K562 (cell line): ENCODE results near the gene RRAD. TPM values are rescaled to one million over a fixed set of nuclear protein-coding genes. Genes with fewer than 3 reads are reported as not detected.
A peak's percentile ranks its signal among the peaks of the same experiment; 100 is the strongest.

Experiments used
- CBFA2T3 ChIP-seq: fragments of 450-650 bp; IDR thresholded peaks from 2 replicates; pipeline ENCODE4 v1.6.1; 2017
- CBX2 ChIP-seq: fragments of 200-600 bp; sonication (generic); IDR thresholded peaks from one replicate; pipeline ENCODE4 v1.6.1; 2012; ENCODE audit warnings: mild to moderate bottlenecking, low read length, inconsistent platforms; ENCODE audit not compliant: insufficient read depth, poor library complexity, severe bottlenecking
- CBX8 ChIP-seq: fragments of 200-600 bp; sonication (generic); IDR thresholded peaks from 2 replicates; pipeline ENCODE4 v1.6.1; 2012; ENCODE audit warnings: borderline replicate concordance, mixed run types, low read depth, mild to moderate bottlenecking, moderate library complexity, mixed read lengths, low read length, control low read depth, inconsistent platforms; ENCODE audit not compliant: poor library complexity, severe bottlenecking; ENCODE audit errors: extremely low read depth
- ELK1 ChIP-seq: sonication (generic); formaldehyde crosslinking; IDR thresholded peaks from 2 replicates; pipeline ENCODE4 v1.8.1; 2022; ENCODE audit warnings: missing genetic modification reagents
- GMEB1 ChIP-seq: fragments of 250-450 bp; sonication (Bioruptor Pico); IDR thresholded peaks from 2 replicates; pipeline ENCODE4 v1.4.0; 2020; ENCODE audit warnings: mild to moderate bottlenecking
- HDGF ChIP-seq: fragments of 450-650 bp; IDR thresholded peaks from 2 replicates; pipeline ENCODE4 v1.6.1; 2016
- ILF3 ChIP-seq: fragments of 450-650 bp; IDR thresholded peaks from 2 replicates; pipeline ENCODE4 v1.6.1; 2018; ENCODE audit warnings: antibody characterized with exemption, mild to moderate bottlenecking, moderate library complexity, borderline replicate concordance
- KHSRP ChIP-seq: fragments of 450-650 bp; IDR thresholded peaks from 2 replicates; pipeline ENCODE4 v1.6.1; 2017
- PCBP2 ChIP-seq: fragments of 200-400 bp; formaldehyde crosslinking; IDR thresholded peaks from 2 replicates; pipeline ENCODE4 v1.6.1; 2018; ENCODE audit warnings: low read length, low read depth, mild to moderate bottlenecking, moderate library complexity; ENCODE audit not compliant: poor library complexity, severe bottlenecking
- RBBP5 ChIP-seq: fragments of 200-600 bp; sonication (generic); IDR thresholded peaks from 2 replicates; pipeline ENCODE4 v1.6.1; 2012; ENCODE audit warnings: borderline replicate concordance, mild to moderate bottlenecking, low read length, control low read depth, inconsistent platforms; ENCODE audit not compliant: insufficient read depth, poor library complexity, severe bottlenecking
- RBM14 ChIP-seq: fragments of 200-400 bp; formaldehyde crosslinking; IDR thresholded peaks from 2 replicates; pipeline ENCODE4 v1.6.1; 2018; ENCODE audit warnings: low read depth, mild to moderate bottlenecking, low read length, moderate library complexity, borderline replicate concordance; ENCODE audit not compliant: insufficient read depth
- RHOXF2B ChIP-seq: fragments of 250-450 bp; sonication (Bioruptor Pico); conservative IDR thresholded peaks from 2 replicates; pipeline ENCODE4 v1.5.1; 2021
- SP2 ChIP-seq: IDR thresholded peaks from 2 replicates; pipeline ENCODE4 v1.6.1; 2011; ENCODE audit warnings: mild to moderate bottlenecking, low read depth, low read length, moderate library complexity; ENCODE audit not compliant: poor library complexity, severe bottlenecking; ENCODE audit errors: extremely low read depth
- TAF15 ChIP-seq: fragments of 200-400 bp; formaldehyde crosslinking; IDR thresholded peaks from 2 replicates; pipeline ENCODE4 v1.6.1; 2017; ENCODE audit warnings: mild to moderate bottlenecking, low read depth, low read length, moderate library complexity
- TEAD2 ChIP-seq: fragments of 450-650 bp; IDR thresholded peaks from 2 replicates; pipeline ENCODE4 v1.6.1; 2016; ENCODE audit warnings: missing genetic modification characterization, control low read depth, missing compliant biosample characterization
- YY1 ChIP-seq, 3 experiments: IDR thresholded peaks; 2 replicates each; pipeline ENCODE4 v1.6.1; 2011; ENCODE audit warnings: low read length in 2 of 3, mild to moderate bottlenecking in 2 of 3, moderate library complexity in 2 of 3, borderline replicate concordance in 1 of 3, control low read depth in 1 of 3, low read depth in 1 of 3; ENCODE audit not compliant: insufficient read depth in 3 of 3, insufficient replicate concordance in 2 of 3, control insufficient read depth in 1 of 3, insufficient read length in 1 of 3; ENCODE audit errors: extremely low read depth in 1 of 3
- ZBTB49 ChIP-seq: sonication (generic); formaldehyde crosslinking; IDR thresholded peaks from 2 replicates; pipeline ENCODE4 v1.8.0; 2022; ENCODE audit warnings: missing genetic modification reagents, mild to moderate bottlenecking, borderline replicate concordance
- ZBTB8A ChIP-seq: fragments of 450-650 bp; IDR thresholded peaks from 2 replicates; pipeline ENCODE4 v1.6.1; 2018; ENCODE audit warnings: mild to moderate bottlenecking, moderate library complexity; ENCODE audit not compliant: partially characterized antibody
- ZFP36 ChIP-seq: fragments of 150-350 bp; IDR thresholded peaks from 2 replicates; pipeline ENCODE4 v1.6.1; 2018; ENCODE audit warnings: low read length, low read depth; ENCODE audit not compliant: partially characterized antibody
- ZNF165 ChIP-seq: fragments of 250-450 bp; sonication (Bioruptor Pico); IDR thresholded peaks from 2 replicates; pipeline ENCODE4 v1.4.0; 2020; ENCODE audit warnings: borderline replicate concordance
- ZNF431 ChIP-seq: sonication (generic); formaldehyde crosslinking; IDR thresholded peaks from 2 replicates; pipeline ENCODE4 v1.8.0; 2022; ENCODE audit warnings: mild to moderate bottlenecking, missing genetic modification reagents
- polyA plus RNA-seq, 8 experiments: library from polyadenylated mRNA; depleted of rRNA in 4 of 8; stranded (reverse) in 5 of 8; unstranded in 3 of 8; fragments of >200 nt; fragmentation: Nextera tagmentation in 2 of 8; fragmentation: Illumina TruSeq in 1 of 8; extraction: Ambion mirVana in 2 of 8; extraction: Trizol in 1 of 8; gene quantifications; 2 replicates each; pipeline versions ENCODE4 v1.2.1 to v1.2.3, GENCODE V29; 2011 to 2014; ENCODE audit warnings: inconsistent platforms in 1 of 8, missing spikeins in 1 of 8
- total RNA-seq, 7 experiments: library from RNA; depleted of rRNA in 6 of 7; stranded (reverse); fragments of >200 nt in 6 of 7; fragmentation: Illumina TruSeq in 2 of 7; extraction: Trizol in 2 of 7; gene quantifications; 2 replicates each; pipeline versions ENCODE4 v1.2.1 to v1.2.3, GENCODE V29; 2011 to 2021; ENCODE audit warnings: low replicate concordance in 1 of 7

The RRAD gene
- total and polyA plus RNA-seq, 9 of the 15 experiments (the other 6 are each of a cell fraction or from before 2014, with no cell fraction given), result 0.09 to 0.20 (median 0.13) TPM; not detected in 5

GRCh38 chr16:66899945-66900710 is 25.2 kb downstream of the RRAD start (continued):
- no peak for TF ChIP-seq ELK1
- TF ChIP-seq HDGF, result no peak
- peak; percentile 75 for TF ChIP-seq RBBP5
- no peak for TF ChIP-seq PCBP2
- TF ChIP-seq KHSRP, result no peak
- TF ChIP-seq ILF3, result no peak
- TF ChIP-seq RBM14, result no peak
- no peak for TF ChIP-seq ZNF165
- no peak for TF ChIP-seq CBX8
- no peak for TF ChIP-seq ZBTB49 (CRISPR knock-in tag)
- TF ChIP-seq TAF15, result no peak
- no peak for TF ChIP-seq CBX2
- TF ChIP-seq GMEB1, result no peak
- TF ChIP-seq CBFA2T3, result peak; percentile 49
- 0 out of 2 replicates have a peak, but pooled peaks have one; percentile 55 for TF ChIP-seq ZNF431 (CRISPR knock-in tag)
- no peak for TF ChIP-seq ZBTB8A
- peak; percentile 63; the same call in 1 of the 2 replicates for TF ChIP-seq TEAD2 (tag)
- peak in 1 of 3 experiments; percentile 14 for TF ChIP-seq YY1 (IDR thresholded peaks at IDR 0.05; ENCODE audit: borderline replicate concordance in 1 of 3, control insufficient read depth in 1 of 3, extremely low read depth in 1 of 3, insufficient read depth in 3 of 3, insufficient read length in 1 of 3, insufficient replicate concordance in 2 of 3, low read depth in 1 of 3, low read length in 2 of 3)
- peak; percentile 20 for TF ChIP-seq ZFP36
- TF ChIP-seq RHOXF2B (CRISPR knock-in tag), result no peak
- no peak for TF ChIP-seq SP2
